ENCODE data around the gene LRRC3.
"Not testable (repeated sequence)": the region's sequence is repeated elsewhere in the genome, so short reads cannot be mapped to it uniquely, and the experiment has no call there.

The LRRC3 gene

DNA sequence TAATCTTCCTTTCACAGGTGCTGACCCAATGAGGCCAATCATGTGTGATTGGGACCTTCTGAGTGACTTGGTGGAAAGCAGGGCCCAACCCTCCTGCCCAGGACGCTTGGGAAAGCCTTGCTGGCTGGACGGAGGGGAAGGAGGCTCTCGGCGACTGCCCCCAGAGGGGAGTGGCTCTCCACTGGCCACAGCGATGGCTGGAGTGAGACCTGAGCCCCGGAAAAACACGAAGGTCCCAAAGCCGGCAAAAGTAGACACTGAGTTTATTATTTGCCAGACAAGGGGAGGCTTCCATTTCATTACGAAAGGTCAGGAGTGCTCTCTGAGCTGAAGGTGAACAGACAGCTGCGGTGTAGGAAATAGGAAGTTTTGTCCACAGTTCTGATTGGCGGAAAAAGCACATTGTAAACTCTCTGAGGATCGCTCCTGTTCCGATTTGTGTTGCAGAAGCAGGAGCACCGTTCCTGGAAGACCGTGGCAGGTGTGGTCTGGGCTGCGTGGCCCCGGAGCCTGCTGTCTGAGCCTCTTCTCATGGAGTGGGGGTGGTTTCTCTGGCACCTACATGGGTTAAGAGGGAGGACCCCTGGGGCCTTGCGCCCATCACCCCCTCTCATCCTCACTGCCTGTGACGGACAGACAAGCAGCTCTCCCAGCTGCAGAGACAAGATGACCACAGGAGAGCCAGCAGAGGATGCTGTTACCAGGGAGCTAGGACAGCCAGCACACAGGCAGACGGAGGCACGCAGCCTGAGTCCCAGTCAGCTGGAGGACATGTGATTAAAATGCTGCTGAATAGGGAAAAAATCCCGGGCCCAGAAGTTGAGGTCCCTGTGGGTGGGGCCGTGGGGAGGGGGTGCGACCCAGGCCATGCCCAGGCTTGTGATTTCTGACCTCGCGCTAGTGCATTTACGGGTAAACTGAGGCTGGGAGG lies 43.2 kb downstream of the LRRC3 start:
- no peak for DNase-seq

DNA sequence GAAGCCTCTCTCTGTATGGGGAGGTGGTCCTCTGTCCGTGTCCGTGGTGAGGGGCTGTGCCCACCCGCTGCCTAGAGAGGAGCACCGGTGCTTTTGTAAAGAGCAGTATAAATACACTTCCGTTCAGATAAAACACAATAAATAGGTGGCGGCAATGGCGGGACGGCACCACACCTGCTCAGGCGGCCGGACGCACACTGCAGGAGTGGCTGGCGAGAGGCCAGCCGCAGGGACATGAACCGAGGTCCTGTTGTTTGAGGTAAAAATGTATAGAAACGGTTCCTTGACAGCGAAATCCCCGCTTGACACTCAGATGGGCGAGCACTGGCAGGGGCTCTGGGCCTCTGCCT lies 43.9 kb downstream of the LRRC3 start:
- DNase-seq: no peak

DNA sequence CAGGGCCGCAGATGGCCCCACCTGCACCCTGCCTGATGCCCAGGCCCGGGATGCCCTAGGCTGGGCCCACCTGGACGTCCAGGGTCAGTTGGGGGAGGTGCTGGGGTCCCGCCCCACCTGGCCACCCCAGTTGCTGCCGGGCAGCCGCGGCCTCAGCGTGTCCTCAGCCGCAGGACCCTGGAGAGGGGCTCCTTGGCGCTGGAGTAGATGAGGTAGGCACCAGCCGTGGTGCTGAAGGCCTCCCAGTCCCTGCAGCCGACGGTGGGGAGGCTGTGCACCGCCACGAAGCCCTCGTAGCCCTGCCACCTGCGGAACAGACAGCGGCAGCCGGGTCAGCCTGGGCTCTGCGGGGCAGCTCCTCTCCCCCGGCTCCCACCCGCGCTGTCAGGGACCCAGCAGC lies 44.3 kb downstream of the LRRC3 start:
- no peak for DNase-seq

DNA sequence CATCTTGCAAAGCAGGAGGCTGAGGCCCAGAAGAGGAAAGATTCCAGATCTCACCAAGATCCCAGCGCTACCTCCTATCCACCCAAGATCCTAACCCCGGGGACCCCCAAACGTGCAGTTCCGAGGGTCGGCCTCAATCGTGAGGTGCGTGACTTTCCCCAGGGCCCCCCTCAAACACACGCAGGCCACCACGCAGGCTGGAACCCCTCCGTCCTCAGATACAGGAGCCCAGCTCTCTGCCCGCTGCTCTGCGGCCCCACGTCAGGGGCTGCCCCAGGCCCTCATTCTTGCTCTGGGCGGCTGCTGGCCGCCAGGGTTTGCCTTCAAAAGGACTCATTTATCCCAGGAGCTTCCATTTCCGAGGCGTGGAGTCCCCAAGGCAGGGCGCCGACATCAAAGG lies 44.8 kb downstream of the LRRC3 start:
- DNase-seq: no peak

DNA sequence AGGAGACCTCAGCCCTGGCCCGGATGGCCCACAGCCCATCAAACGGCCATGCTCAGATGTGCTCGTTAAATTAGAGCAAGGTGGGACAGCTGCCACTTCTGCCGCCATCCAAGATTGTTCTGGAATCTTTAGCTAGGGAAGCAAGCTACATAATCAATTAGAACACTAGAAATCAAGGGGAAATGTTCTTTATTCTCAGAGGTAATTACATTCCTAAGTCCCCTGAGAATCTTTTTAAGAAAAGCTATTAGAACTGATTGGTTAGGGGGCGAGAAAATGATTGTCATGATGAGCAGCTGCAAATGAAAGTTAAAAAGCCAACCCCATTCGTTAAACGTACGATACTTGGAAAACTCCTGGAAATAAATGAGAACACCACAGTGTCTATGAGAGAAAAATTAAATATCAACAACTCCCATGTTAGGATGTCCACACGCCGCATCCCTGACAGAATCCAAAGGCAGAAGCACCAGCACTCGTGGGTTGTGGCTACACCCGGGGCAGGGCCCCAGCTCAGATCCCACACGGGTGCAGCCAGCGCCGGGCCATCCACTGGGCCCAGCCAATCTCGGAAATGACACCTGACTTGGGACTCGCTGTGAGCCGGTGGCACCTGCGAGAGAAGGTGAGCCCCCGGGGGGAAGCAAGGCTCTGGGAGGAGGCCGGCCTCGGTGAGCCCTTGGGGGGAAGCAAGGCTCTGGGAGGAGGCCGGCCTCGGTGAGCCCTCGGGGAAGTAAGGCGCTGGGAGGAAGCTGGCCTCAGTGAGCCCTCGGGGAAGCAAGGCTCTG lies 47.1 kb downstream of the LRRC3 start:
- DNase-seq: no peak

DNA sequence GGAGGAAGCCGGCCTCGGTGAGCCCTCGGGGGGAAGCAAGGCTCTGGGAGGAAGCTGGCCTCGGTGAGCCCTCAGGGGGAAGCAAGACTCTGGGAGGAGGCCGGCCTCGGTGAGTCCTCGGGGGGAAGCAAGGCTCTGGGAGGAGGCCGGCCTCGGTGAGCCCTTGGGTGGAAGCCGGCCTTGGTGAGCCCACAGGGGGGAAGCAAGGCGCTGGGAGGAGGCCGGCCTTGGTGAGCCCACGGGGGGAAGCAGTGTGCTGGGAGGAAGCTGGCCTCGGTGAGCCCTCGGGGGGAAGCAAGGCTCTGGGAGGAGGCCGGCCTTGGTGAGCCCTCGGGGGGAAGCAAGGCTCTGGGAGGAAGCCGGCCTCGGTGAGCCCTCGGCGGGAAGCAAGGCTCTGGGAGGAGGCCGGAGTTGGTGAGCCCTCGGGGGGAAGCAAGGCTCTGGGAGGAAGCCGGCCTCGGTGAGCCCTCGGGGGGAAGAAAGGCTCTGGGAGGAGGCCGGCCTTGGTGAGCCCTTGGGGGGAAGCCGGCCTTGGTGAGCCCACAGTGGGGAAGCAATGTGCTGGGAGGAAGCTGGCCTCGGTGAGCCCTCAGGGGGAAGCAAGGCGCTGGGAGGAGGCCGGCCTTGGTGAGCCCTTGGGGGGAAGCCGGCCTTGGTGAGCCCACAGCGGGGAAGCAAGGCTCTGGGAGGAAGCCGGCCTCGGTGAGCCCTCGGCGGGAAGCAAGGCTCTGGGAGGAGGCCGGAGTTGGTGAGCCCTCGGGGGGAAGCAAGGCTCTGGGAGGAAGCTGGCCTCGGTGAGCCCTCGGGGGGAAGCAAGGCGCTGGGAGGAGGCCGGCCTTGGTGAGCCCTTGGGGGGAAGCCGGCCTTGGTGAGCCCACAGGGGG lies 47.9 kb downstream of the LRRC3 start:
- not testable (repeated sequence) for DNase-seq

DNA sequence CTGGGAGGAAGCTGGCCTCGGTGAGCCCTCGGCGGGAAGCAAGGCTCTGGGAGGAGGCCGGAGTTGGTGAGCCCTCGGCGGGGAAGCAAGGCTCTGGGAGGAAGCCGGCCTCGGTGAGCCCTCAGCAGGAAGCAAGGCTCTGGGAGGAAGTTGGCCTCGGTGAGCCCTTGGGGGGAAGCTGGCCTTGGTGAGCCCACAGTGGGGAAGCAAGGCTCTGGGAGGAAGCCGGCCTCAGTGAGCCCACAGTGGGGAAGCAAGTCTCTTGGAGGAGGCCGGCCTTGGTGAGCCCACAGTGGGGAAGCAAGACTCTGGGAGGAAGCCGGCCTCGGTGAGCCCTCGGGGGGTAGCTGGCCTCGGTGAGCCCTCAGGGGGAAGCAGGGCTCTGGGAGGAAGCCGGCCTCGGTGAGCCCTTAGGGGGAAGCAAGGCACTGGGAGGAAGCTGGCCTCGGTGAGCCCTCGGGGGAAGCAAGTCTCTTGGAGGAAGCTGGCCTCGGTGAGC lies 48.6 kb downstream of the LRRC3 start:
- no peak for DNase-seq

DNA sequence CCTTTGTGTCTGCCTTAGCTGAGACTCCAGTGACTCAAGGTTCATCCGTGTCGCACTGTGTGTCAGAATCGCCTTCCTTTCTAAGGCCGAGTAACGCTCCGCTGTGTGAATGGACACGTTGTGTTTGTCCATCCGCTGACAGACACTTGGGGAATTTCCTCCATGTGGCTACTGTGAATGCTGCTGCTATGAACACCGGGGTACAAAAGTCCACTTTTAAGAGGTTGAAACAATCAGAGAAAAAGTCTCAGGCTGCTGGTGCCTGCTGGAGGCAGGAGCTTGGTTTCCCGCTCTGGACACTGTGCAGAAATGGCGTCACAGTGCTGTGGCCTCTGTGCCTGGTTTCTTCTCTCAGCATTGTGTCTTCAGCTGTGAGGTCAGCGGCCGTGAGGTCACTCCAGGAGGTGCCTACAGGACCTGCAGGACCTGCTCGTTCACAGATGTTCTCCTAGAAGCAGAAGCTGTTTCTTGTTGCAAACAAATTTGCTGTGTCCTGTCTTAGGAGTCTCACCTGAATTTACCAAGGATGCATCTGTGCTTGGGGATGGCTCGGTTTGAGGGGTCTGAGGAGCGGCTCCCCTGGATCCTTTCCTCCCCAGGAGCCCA lies 50.5 kb downstream of the LRRC3 start:
- DNase-seq: peak; percentile 28

DNA sequence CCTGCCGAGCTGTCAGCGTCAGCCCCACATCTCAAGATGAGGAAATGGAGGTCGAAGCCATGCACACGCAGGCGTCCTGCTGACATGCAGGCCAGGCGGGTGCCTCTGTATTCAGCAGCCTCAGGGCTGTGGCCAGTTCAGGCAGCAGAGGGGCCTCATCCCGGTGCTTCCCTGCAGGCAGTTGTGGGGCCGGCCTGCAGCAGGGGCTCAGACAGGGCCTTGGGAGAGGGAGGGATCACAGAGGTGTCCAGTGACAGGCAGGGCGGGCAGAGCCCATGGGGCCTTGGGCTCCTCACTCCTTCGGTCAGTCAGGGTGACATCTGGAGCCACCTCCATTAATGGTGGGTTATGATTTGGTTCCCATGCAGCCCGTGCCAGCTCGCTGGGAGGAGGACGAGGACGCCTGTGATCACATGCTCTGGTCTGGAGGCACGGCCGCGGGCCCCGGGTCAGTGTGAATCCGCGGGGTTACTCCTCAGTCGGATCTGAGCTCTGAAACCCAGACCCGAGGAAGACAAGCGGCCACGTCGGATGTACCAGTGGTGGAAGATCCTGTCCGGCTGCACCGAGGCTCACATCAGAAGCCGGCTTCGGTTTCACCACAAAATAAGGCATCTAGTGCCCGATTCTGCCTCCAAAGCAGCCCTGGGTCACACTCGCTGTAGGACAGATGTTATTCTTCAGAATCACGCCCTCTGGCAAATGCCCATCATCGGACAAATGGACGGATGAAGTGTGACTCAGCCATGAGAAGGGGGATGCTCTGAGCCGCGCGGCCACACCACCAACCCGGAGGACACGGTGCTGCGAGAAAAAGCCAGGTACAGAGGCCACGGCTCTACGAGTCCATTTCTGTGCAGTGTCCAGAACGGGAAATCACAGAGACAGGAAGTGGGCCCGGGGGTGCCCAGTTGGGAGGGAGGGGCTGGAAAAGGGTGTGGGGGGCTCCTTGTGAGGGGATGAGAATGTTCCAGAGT lies 51.3 kb downstream of the LRRC3 start:
- peak; percentile 35 for DNase-seq

DNA sequence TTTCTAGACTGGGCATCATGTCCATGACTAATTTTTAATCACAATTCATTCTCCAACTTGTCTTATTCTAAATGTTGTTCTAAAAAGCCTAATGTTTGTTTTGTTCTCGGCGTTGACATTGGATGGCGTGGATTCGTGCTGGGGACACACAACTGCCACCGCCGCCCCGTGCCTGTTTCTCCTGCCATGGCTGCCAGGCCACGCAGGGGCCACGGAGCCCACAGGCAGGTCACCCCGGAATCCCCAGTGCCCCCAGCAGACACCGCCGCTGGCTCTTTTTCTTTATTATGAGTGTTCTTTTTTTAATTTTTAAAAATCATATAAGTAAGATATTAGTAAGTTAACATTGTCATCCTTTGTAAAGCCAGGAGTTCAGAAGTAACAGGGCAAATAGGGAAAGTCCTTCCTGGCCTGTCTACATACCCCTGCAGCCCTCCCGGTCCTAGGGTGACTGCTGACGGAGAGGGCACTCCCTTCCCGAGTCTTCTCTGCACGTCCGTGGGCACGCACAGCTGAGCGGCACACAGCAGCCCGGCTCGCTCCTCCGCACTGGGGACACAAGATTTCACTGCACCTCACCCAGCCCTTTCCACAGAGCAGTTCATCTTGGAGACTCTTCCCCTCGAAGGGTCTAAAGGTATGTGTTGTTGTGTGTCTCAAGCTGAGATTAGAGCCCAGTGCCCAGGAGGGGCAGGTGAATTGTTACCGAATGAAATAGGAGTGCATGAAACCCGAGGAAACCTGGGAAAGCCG lies 52.5 kb downstream of the LRRC3 start:
- DNase-seq: no peak

DNA sequence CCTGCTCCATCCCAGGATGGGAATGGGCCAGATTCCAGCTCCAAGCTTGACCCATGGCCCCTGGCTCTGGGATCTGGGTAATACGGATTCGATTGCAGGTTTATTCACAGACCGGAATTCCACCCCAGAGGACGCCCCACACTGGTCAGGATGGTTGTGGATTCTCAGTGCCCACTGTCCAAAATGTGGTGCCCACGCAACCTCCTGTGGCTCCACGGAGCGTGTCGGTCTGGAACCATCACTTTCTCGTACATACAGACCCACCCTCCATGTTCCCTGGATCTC lies 53.1 kb downstream of the LRRC3 start:
- DNase-seq: no peak

DNA sequence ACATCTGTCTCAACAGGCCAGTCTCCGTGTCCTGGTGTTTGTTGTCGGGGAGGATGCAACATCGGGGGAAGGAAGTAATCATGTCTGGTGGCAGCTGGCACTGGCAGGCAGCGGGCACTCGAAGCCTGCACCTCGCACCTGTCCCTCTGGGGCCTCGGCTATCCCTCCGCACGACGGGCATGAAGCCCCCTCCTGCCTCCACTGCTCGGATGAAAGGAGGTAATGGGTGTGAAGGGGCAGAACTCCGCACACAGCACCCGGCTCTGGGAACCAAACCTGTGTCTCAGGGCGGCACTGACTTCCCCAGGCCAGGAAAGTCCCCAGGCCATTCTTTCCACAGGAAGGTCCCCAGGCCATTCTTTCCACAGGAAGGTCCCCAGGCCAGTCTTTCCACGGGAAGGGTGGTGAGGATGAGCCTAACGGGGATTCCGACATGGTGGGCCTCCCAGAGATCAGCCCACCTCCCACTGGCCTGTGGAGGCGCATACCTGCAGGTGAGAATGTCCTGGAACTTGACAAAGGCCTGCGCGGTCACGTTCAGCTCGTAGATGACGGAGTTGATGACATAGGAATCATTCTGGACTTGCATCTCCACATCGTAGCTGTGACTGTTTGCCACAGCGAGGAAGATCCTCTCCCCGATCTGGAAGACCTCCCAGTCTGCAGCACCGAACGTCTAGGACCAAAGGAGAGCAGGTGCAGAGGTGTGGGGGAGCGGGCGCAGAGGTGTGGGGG lies 53.6 kb downstream of the LRRC3 start:
- no peak for DNase-seq

DNA sequence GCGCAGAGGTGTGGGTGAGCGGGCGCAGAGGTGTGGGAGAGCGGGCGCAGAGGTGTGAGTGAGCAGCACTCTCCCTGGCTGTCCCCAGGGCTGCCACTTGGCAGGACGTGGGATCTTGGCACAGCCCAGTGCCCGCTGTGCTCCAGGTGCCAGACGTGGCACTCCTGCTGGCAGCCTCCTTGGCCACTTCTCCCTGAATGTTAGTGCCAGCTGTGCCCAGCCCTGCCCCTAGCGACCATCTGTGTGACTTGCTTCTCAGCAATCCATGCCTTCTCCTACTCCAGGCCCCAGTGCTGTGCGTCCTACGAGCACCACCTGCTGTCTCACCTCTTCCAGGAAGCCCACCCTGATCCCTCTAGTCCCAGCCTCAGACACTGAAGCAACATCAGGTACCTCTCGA lies 54.2 kb downstream of the LRRC3 start:
- DNase-seq: no peak

DNA sequence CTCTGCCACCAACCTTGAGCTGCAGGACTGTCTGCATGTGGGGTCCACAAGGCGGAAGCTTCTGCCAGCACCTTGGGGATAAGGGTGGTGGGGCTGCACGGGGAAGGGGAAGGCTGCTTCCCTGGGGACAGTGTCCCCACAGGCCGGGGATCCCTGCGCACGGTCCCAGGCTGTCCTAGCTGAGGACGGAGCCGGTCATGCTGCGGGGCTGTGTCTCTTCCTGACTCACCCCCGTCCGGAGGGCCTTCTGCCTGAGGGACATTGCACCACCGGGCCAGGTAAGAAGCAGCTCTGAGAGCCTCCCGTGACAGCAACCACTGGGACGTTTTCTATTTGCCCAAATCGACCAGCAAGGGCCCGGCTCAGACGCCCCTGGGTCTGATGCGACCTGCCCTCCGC lies 54.8 kb downstream of the LRRC3 start:
- DNase-seq: no peak

DNA sequence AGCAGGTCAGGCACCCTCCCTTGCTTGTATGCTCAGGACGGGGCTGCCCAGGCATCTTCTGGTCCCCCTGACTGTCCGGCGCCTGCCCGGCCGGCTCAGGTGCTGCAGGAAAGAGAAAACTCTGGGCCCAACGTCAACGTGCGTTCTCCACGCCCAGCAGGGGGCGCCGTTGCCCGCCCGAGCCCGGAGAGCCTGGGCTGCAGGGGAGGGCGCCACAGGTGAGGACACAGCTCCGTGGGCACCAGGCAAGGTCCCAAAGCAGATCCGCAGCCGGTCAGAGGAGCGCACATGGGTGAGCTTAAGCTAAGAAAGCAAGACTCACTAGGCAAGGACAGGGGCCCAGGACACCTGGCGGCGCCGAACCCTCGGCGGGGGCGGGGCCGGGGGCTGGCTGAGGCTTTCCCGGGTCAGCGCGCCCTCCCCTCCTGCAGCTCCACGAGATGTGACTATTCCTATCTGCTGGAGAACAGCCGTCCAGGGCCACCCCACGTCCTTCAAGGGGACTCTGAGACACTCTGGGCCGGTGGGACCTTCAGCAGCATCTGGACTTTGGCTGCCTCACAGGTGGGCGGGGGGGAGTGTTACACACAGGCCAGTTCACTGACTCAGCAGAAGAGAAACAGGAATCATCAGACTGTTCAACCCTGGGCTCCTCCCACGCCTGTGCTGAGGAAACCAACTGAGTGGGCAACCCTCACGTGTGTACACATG lies 55.4 kb downstream of the LRRC3 start:
- DNase-seq: peak; percentile 84

DNA sequence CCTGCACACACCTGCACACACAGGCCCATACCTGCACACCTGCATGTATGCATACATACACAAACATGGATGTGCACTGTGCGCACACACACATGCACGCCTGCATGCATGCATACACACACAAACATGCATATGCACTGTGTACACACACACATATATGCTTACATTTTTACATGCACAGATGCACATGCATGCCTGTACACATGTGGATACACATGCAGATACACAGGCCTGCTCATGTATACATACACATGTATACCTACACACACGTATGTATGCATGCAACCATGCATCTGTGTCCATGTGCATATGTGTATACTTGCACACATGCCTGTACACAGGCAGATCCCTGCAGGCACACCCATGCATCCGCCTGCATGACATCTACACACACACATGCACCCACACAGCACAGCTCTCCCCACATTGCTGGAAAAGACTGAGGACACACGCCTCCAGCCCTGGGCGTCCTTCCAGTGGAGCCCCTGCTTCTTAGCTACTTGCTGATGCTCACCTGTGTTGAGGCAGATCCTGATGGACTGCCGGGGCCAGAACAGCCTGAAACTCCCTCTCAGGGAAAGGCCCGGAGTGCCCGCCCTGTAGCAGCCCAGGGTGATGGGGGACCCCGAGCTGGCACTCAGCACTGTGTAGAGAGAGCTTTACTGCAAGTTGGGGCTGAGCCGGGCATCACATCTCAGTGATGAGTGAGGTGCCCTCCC lies 56.1 kb downstream of the LRRC3 start:
- DNase-seq: no peak

All from eye (tissue), 1 donor.